ENCODE results near the gene CPXM1. TPM values are rescaled to one million over a fixed set of nuclear protein-coding genes. Genes with fewer than 3 reads are reported as not detected.

CPXM1 gene
- 0.65 and 0.73 TPM in 2 replicates for total RNA-seq

GRCh38 chr20:2800521-2801285 is at the start of gene CPXM1:
CPXM1 (minus strand) TSS chr20:2800627; CDS start chr20:2800572, 55 bp downstream.

DNA sequence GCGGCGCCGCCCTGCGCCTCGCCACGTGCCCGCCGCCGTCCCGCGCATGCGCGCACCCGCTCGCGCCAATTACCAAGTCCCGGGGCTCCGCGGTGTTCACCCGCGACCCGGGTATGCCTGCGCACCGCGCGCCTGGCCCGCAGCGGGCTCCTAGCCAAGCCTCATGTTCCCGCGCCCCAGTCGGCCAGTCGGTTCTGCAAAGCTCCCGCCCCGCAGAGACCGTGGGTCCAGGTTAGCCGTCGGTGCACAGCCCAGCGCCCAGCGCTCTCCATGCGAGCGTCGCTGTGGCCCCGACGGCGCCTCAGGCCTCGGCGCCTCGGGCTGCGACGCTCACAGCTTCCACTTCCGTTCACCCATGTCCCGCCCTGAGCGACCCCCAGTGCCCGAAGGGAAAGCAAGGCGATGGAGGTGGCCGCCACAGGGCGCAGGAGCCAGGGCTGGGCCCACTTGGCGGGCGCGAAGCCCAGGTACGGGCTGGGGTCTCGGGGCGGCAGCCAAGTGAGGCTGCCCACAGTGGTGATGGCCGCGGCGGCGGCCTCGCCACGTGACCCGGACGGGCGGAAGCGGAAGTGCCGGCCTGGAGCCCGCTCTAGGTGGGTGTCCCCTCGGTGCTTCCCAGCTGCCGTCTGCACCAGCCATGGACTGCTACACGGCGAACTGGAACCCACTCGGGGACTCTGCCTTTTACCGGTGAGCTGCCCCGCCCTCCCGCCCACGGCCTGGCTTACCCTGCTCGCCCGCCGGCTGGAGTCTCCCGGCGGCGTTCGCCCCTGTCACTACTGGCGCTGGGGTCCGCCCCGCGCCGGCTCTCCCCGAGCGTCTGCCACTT is 39.9 kb upstream of the CPXM1 start, which contains the start of the genes PCED1A and VPS16:
Gene PCED1A (minus strand): TSS at position 518 of the 829 bp plus-strand sequence. CDS start 743 bp downstream, outside the sequence.
Gene VPS16 (plus strand): TSS at position 608 of the 829 bp plus-strand sequence. CDS start 30 bp downstream, at position 638.

DNA sequence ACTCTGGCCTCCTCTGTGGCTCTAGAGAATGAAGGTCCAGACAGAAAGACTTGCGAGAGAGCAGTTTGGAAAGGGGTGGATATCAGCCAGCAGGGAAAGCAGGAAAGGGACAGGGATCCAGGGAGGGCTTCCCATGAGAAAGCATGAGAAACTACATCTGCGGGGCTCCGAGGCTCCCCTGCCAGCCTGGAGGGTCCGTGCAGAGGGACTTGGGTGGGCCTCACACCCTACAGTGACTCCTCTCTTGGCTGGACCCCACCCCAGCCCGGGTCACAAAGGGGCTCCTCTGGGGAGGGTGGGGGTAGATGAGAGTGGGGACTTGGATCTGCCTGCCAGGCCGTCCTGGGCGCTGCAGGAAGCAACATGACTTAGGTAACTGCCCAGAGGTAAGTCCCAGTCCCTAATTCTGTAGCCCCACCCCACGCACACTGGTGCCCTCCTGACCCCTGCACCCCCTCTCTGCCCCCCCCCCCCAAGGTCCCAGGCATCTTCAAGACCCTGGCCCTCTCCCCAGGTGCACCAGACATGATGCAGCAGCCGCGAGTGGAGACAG is 15.7 kb upstream of the CPXM1 start, which contains the start of gene TMEM239:
Gene TMEM239 (plus strand): TSS at position 335 of the 553 bp plus-strand sequence. CDS start 191 bp downstream, at position 526.

GRCh38 chr20:2814587-2815051 is 14.2 kb upstream of the CPXM1 start, which contains the start of gene C20orf141:
C20orf141 (plus strand) TSS chr20:2814987; CDS start chr20:2815185, 198 bp downstream.

Other genes starting within 250 kb of the CPXM1 start
- 81.8 and 93.3 TPM in 2 replicates for gene NOP56, start 148.0 kb downstream of the CPXM1 start, total RNA-seq
- gene IDH3B, start 136.4 kb downstream of the CPXM1 start, total RNA-seq: 57.0 and 66.4 TPM in 2 replicates
- gene EBF4, start 107.8 kb downstream of the CPXM1 start, total RNA-seq: 0.73 and 3.1 TPM in 2 replicates
- not detected in 2 replicates for gene C20orf141, start 14.4 kb upstream of the CPXM1 start, total RNA-seq
- under 0.01 and 0.49 TPM in 2 replicates for gene TMEM239, start 15.7 kb upstream of the CPXM1 start, total RNA-seq
- gene PCED1A, start 40.0 kb upstream of the CPXM1 start, total RNA-seq: 37.6 and 38.6 TPM in 2 replicates
- gene VPS16, start 40.1 kb upstream of the CPXM1 start, total RNA-seq: 46.4 and 47.6 TPM in 2 replicates
- 59.0 and 63.4 TPM in 2 replicates for gene PTPRA, start 72.9 kb upstream of the CPXM1 start, total RNA-seq
- 0.49 TPM in 1 of 2 replicates, not detected in the other for gene GNRH2, start 243.0 kb upstream of the CPXM1 start, total RNA-seq
- gene MRPS26, start 245.4 kb upstream of the CPXM1 start, total RNA-seq: 15.3 and 20.4 TPM in 2 replicates